Right kidney (tissue), 1 donor: Measurements from ENCODE around the gene IL1RL1.
"Not testable (repeated sequence)": the region's sequence is repeated elsewhere in the genome, so short reads cannot be mapped to it uniquely, and the experiment has no call there.

Experiments
- DNase-seq: peaks from one replicate; pipeline ENCODE4 v3.0.0-alpha.2; 2016

The IL1RL1 gene

GRCh38 chr2:102291319-102292075 lies 19.9 kb upstream of the IL1RL1 start:
- no peak for DNase-seq

- no peak for DNase-seq
Observed at GRCh38 chr2:102294802-102295489, 16.4 kb upstream of the IL1RL1 start.

GRCh38 chr2:102295566-102295965 lies 15.8 kb upstream of the IL1RL1 start:
- no peak for DNase-seq

GRCh38 chr2:102296449-102296848 lies 14.9 kb upstream of the IL1RL1 start:
- no peak for DNase-seq

- DNase-seq, result no peak
Observed at GRCh38 chr2:102297891-102298290, 13.5 kb upstream of the IL1RL1 start.

GRCh38 chr2:102301867-102302362 lies 9.4 kb upstream of the IL1RL1 start:
- DNase-seq, result no peak

GRCh38 chr2:102302458-102302857 lies 8.9 kb upstream of the IL1RL1 start:
- no peak for DNase-seq

- no peak for DNase-seq
Observed at GRCh38 chr2:102303589-102303988, 7.8 kb upstream of the IL1RL1 start.

- no peak for DNase-seq
Observed at GRCh38 chr2:102304268-102304667, 7.1 kb upstream of the IL1RL1 start.

GRCh38 chr2:102304711-102305611 lies 6.4 kb upstream of the IL1RL1 start:
- no peak for DNase-seq

- DNase-seq, result no peak
Observed at GRCh38 chr2:102306125-102306524, 5.2 kb upstream of the IL1RL1 start.

- no peak for DNase-seq
Observed at GRCh38 chr2:102313025-102313424, 1.7 kb downstream of the IL1RL1 start.

GRCh38 chr2:102313471-102313870 lies 2.1 kb downstream of the IL1RL1 start:
- DNase-seq, result no peak

GRCh38 chr2:102313950-102314349 lies 2.6 kb downstream of the IL1RL1 start:
- DNase-seq, result no peak

GRCh38 chr2:102315921-102316320 lies 4.6 kb downstream of the IL1RL1 start:
- no peak for DNase-seq

- no peak for DNase-seq
Observed at GRCh38 chr2:102317715-102318114, 6.4 kb downstream of the IL1RL1 start.

- no peak for DNase-seq
Observed at GRCh38 chr2:102318437-102318836, 7.1 kb downstream of the IL1RL1 start.

- no peak for DNase-seq
Observed at GRCh38 chr2:102321941-102322719, 10.8 kb downstream of the IL1RL1 start.

- DNase-seq, result not testable (repeated sequence)
Observed at GRCh38 chr2:102324914-102325313, 13.6 kb downstream of the IL1RL1 start.

- no peak for DNase-seq
Observed at GRCh38 chr2:102331311-102331980, 20.1 kb downstream of the IL1RL1 start.

GRCh38 chr2:102334486-102334885 lies 23.1 kb downstream of the IL1RL1 start:
- DNase-seq, result no peak
